ENCODE results near the gene TMEM229A. TPM values are rescaled to one million over a fixed set of nuclear protein-coding genes. Genes with fewer than 3 reads are reported as not detected.

TMEM229A gene
- polyA plus RNA-seq, 1 donor (not counting 4 experiments of a cell fraction or from before 2014, with no cell fraction given): not detected

DNA sequence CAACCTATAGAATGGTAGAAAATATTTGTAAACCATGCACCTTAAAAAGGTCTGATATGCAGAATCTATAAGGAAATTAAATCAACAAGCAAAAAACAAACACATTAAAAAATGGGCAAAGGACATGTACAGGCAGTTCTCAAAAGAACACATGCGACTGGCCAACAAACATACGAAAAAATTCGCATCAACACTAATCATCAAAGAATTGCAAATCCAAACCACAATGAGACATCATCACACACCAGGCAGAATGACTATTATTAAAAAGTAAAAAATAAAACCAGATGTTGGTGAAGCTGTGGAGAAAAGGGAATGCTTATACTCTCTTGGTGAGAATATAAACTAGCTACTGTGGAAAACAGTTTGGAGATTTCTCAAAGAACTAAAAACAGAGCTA lies 33.2 kb downstream of the TMEM229A start:
- Histone ChIP-seq H3K9ac (ENCODE audit: control insufficient read depth, extremely low read depth, insufficient read depth, low read length) (no peak overlapping the region), H3K27me3 (ENCODE audit: control insufficient read depth, extremely low read depth, insufficient read depth, low read length) (no peaks in the 10 kb centered on the region), H4K20me1 (ENCODE audit: control insufficient read depth, extremely low read depth, insufficient read depth, low read length) (no peaks in the 10 kb centered on the region), H3K4me3 (ENCODE audit: control insufficient read depth in 2 of 3, extremely low read depth in 1 of 3, insufficient read depth in 2 of 3, low read depth in 1 of 3, low read length in 3 of 3) (no peak overlapping the region), H3K4me2 (ENCODE audit: control insufficient read depth, extremely low read depth, insufficient read depth, low read depth, low read length) (no peak overlapping the region), H3K79me2 (ENCODE audit: control insufficient read depth, insufficient read depth, low read length) (no peaks in the 10 kb centered on the region), H2AFZ (ENCODE audit: control insufficient read depth, low read length) (no peak overlapping the region), H3K9me1 (ENCODE audit: control insufficient read depth, extremely low read depth, insufficient read depth, low read length) (no peaks in the 10 kb centered on the region), H3K9me3 (ENCODE audit: control insufficient read depth, low read depth, low read length) (no peaks in the 10 kb centered on the region), H3K27ac (ENCODE audit: control insufficient read depth, insufficient read depth, low read length) (no peak overlapping the region), H3K4me1 (ENCODE audit: control insufficient read depth, extremely low read depth, insufficient read depth, low read length) (no peaks in the 10 kb centered on the region), H3K36me3 (ENCODE audit: control insufficient read depth in 2 of 2, extremely low read depth in 1 of 2, insufficient read depth in 2 of 2, low read length in 2 of 2) (no peaks in the 10 kb centered on the region)
- no peak for TF ChIP-seq EZH2 (IDR thresholded peaks at IDR 0.05; ENCODE audit: low read length)
- TF ChIP-seq, protein P1, sequence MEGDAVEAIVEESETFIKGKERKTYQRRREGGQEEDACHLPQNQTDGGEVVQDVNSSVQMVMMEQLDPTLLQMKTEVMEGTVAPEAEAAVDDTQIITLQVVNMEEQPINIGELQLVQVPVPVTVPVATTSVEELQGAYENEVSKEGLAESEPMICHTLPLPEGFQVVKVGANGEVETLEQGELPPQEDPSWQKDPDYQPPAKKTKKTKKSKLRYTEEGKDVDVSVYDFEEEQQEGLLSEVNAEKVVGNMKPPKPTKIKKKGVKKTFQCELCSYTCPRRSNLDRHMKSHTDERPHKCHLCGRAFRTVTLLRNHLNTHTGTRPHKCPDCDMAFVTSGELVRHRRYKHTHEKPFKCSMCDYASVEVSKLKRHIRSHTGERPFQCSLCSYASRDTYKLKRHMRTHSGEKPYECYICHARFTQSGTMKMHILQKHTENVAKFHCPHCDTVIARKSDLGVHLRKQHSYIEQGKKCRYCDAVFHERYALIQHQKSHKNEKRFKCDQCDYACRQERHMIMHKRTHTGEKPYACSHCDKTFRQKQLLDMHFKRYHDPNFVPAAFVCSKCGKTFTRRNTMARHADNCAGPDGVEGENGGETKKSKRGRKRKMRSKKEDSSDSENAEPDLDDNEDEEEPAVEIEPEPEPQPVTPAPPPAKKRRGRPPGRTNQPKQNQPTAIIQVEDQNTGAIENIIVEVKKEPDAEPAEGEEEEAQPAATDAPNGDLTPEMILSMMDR (optimal IDR thresholded peaks at IDR 0.05 in 1 of 3, IDR thresholded peaks at IDR 0.05 in 1 of 3, conservative IDR thresholded peaks at IDR 0.05 in 1 of 3; ENCODE audit: extremely low read depth in 1 of 3, insufficient read depth in 2 of 3, low read length in 3 of 3): no peak
- dilution Hi-C loops (cut with MboI; ENCODE audit: extremely low pct_ligation_motif_present, low sequenced_read_pairs): no loop called here
- no peak for DNase-seq (ENCODE audit: low read depth, low spot score)
- FAIRE-seq: no peak

DNA sequence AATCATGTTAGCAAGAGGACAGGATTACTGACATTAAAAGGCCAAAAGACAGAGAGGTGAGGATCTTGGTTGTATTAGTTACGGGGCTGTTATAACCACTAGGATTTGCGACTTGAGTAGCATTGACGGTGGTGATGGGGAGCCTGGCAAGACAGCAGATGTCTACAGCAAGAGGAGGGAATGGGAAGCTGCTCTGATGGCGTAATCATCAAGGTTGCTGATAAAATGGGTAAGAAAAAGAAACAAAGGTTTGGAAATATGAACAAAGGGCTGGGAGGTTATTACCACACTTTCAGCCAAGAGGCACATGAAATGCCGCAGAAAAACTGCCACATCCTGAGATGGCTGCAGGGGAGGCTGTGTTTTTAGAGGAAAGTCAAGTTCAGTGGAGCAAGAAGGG lies 33.9 kb downstream of the TMEM229A start:
- DNase-seq (ENCODE audit: low read depth, low spot score) (no peak), FAIRE-seq (no peak)
- H3K27ac ChIP-seq (ENCODE audit: control insufficient read depth, insufficient read depth, low read length): no peak overlapping the region
- no peaks in the 10 kb centered on the region for H3K36me3 ChIP-seq (ENCODE audit: control insufficient read depth in 2 of 2, extremely low read depth in 1 of 2, insufficient read depth in 2 of 2, low read length in 2 of 2)
- no peak for TF ChIP-seq EZH2 (IDR thresholded peaks at IDR 0.05; ENCODE audit: low read length)
- TF ChIP-seq, protein P1 (optimal IDR thresholded peaks at IDR 0.05 in 1 of 3, IDR thresholded peaks at IDR 0.05 in 1 of 3, conservative IDR thresholded peaks at IDR 0.05 in 1 of 3; ENCODE audit: extremely low read depth in 1 of 3, insufficient read depth in 2 of 3, low read length in 3 of 3): no peak
- no peak overlapping the region for H3K9ac ChIP-seq (ENCODE audit: control insufficient read depth, extremely low read depth, insufficient read depth, low read length)
- H3K4me1 ChIP-seq (ENCODE audit: control insufficient read depth, extremely low read depth, insufficient read depth, low read length): no peaks in the 10 kb centered on the region
- H3K27me3 ChIP-seq (ENCODE audit: control insufficient read depth, extremely low read depth, insufficient read depth, low read length): no peaks in the 10 kb centered on the region
- H2AFZ ChIP-seq (ENCODE audit: control insufficient read depth, low read length): no peak overlapping the region
- dilution Hi-C loops (cut with MboI; ENCODE audit: extremely low pct_ligation_motif_present, low sequenced_read_pairs): no loop called here
- H3K79me2 ChIP-seq (ENCODE audit: control insufficient read depth, insufficient read depth, low read length): no peaks in the 10 kb centered on the region
- H3K4me2 ChIP-seq (ENCODE audit: control insufficient read depth, extremely low read depth, insufficient read depth, low read depth, low read length): no peak overlapping the region
- no peaks in the 10 kb centered on the region for H3K9me1 ChIP-seq (ENCODE audit: control insufficient read depth, extremely low read depth, insufficient read depth, low read length)
- no peaks in the 10 kb centered on the region for H4K20me1 ChIP-seq (ENCODE audit: control insufficient read depth, extremely low read depth, insufficient read depth, low read length)
- H3K4me3 ChIP-seq (ENCODE audit: control insufficient read depth in 2 of 3, extremely low read depth in 1 of 3, insufficient read depth in 2 of 3, low read depth in 1 of 3, low read length in 3 of 3): no peak overlapping the region
- no peaks in the 10 kb centered on the region for H3K9me3 ChIP-seq (ENCODE audit: control insufficient read depth, low read depth, low read length)
